OCI-LY1 (cell line): ENCODE data around the gene HBD.
"Not testable (repeated sequence)": the region's sequence is repeated elsewhere in the genome, so short reads cannot be mapped to it uniquely, and the experiment has no call there.

ENCODE experiments used
- H2AFZ ChIP-seq: fragments of 200-600 bp; sonication (generic), shearing (Covaris generic); 2 replicates; pipeline ENCODE4 v1.6.0; 2014; ENCODE audit warnings: antibody characterized with exemption, mild to moderate bottlenecking, low read length
- H3F3A ChIP-seq: fragments of 200-600 bp; sonication (generic), shearing (Covaris generic); 2 replicates; pipeline ENCODE4 v1.6.0; 2014; ENCODE audit warnings: mild to moderate bottlenecking, antibody characterized with exemption, low read length, moderate library complexity; ENCODE audit not compliant: insufficient read depth
- H3K27ac ChIP-seq: fragments of 200-600 bp; sonication (generic); 2 replicates; pipeline ENCODE4 v1.5.1; 2014; ENCODE audit warnings: low read length, mixed run types, mild to moderate bottlenecking, low read depth; ENCODE audit not compliant: poor library complexity, severe bottlenecking
- H3K27me3 ChIP-seq: fragments of 200-600 bp; sonication (generic); 2 replicates; pipeline ENCODE4 v1.6.0; 2014; ENCODE audit warnings: antibody characterized with exemption, mild to moderate bottlenecking, low read length, moderate library complexity; ENCODE audit not compliant: insufficient read depth
- H3K36me3 ChIP-seq: fragments of 200-600 bp; sonication (generic); 2 replicates; pipeline ENCODE4 v1.6.1; 2014; ENCODE audit warnings: mild to moderate bottlenecking, antibody characterized with exemption, low read length, moderate library complexity, mixed read lengths; ENCODE audit not compliant: insufficient read depth
- H3K4me1 ChIP-seq: fragments of 200-600 bp; sonication (generic); 2 replicates; pipeline ENCODE4 v1.5.1; 2014; ENCODE audit warnings: mild to moderate bottlenecking, low read length, moderate library complexity; ENCODE audit not compliant: insufficient read depth, severe bottlenecking
- H3K4me2 ChIP-seq: fragments of 200-600 bp; sonication (generic), shearing (Covaris generic); 2 replicates; pipeline ENCODE4 v1.6.1; 2014; ENCODE audit warnings: low read length
- H3K4me3 ChIP-seq: fragments of 200-600 bp; sonication (generic); 2 replicates; pipeline ENCODE4 v1.5.1; 2014; ENCODE audit warnings: low read length, low read depth, mild to moderate bottlenecking, mixed read lengths; ENCODE audit not compliant: poor library complexity, severe bottlenecking
- H3K79me2 ChIP-seq: fragments of 200-600 bp; shearing (Covaris generic); 2 replicates; pipeline ENCODE4 v1.6.1; 2016; ENCODE audit warnings: mixed run types, low read length, mixed read lengths; ENCODE audit not compliant: insufficient read depth
- H3K9ac ChIP-seq: fragments of 200-600 bp; sonication (generic), shearing (Covaris generic); 2 replicates; pipeline ENCODE4 v1.6.1; 2014; ENCODE audit warnings: mild to moderate bottlenecking, low read length, mixed read lengths
- H3K9me2 ChIP-seq: fragments of 200-600 bp; sonication (generic), shearing (Covaris generic); 2 replicates; pipeline ENCODE4 v1.6.1; 2014; ENCODE audit warnings: low read depth, mild to moderate bottlenecking, low read length, mixed read lengths
- H3K9me3 ChIP-seq: fragments of 200-600 bp; shearing (Covaris generic); 2 replicates; pipeline ENCODE4 v1.6.1; 2014; ENCODE audit warnings: low read length, mixed read lengths
- H4K20me1 ChIP-seq: fragments of 200-600 bp; sonication (generic), shearing (Covaris generic); 2 replicates; pipeline ENCODE4 v1.6.0; 2016; ENCODE audit warnings: mild to moderate bottlenecking, low read length; ENCODE audit not compliant: insufficient read depth
- CTCF ChIP-seq: fragments of 200-600 bp; sonication (generic), shearing (Covaris generic); IDR thresholded peaks from 2 replicates; pipeline ENCODE4 v1.5.1; 2017; ENCODE audit warnings: mild to moderate bottlenecking, antibody characterized with exemption, low read length, moderate library complexity, mixed read lengths
- EZH2 ChIP-seq: fragments of 200-600 bp; sonication (generic), shearing (Covaris generic); IDR thresholded peaks from 2 replicates; pipeline ENCODE4 v1.8.0; 2017; ENCODE audit warnings: borderline replicate concordance, mixed run types, mild to moderate bottlenecking, antibody characterized with exemption, low read length, moderate library complexity, mixed read lengths

The HBD gene

GRCh38 chr11:5250543-5251204, 16.4 kb upstream of the HBD start:
- Histone ChIP-seq H3K79me2 (no peaks in the 10 kb centered on the region), H4K20me1 (no peaks in the 10 kb centered on the region), H3K9ac (no peak overlapping the region), H2AFZ (no peak overlapping the region), H3K4me1 (no peaks in the 10 kb centered on the region), H3K4me2 (no peak overlapping the region), H3K27ac (no peak overlapping the region), H3K9me3 (no peaks in the 10 kb centered on the region), H3K27me3 (no peaks in the 10 kb centered on the region), H3K9me2 (no peaks in the 10 kb centered on the region), H3K4me3 (no peak overlapping the region), H3K36me3 (no peaks in the 10 kb centered on the region), H3F3A (no peaks in the 10 kb centered on the region)
- no peak for TF ChIP-seq CTCF

- H3K4me3 ChIP-seq, H3K4me1 ChIP-seq, H3K9me3 ChIP-seq, H3K9me2 ChIP-seq, H3K4me2 ChIP-seq, H3K9ac ChIP-seq, H3K27me3 ChIP-seq, H4K20me1 ChIP-seq, H3K27ac ChIP-seq, H3F3A ChIP-seq, H2AFZ ChIP-seq, H3K36me3 ChIP-seq, H3K79me2 ChIP-seq: not testable (repeated sequence)
Observed at GRCh38 chr11:5249807-5250396, 15.6 kb upstream of the HBD start, which contains the start of gene HBG1. Gene HBG1, minus strand, starts transcription at chr11:5249857. Its CDS starts 53 bp downstream, at chr11:5249804.

GRCh38 chr11:5248498-5248897, 14.2 kb upstream of the HBD start:
- not testable (repeated sequence) for H3K9ac ChIP-seq, H3K9me2 ChIP-seq, H3K4me1 ChIP-seq, H4K20me1 ChIP-seq, H3K79me2 ChIP-seq, H3K27me3 ChIP-seq, H3K36me3 ChIP-seq, H3K9me3 ChIP-seq, H3K4me2 ChIP-seq, H2AFZ ChIP-seq, H3F3A ChIP-seq, H3K27ac ChIP-seq, H3K4me3 ChIP-seq

- Histone ChIP-seq H3K27ac (no peak overlapping the region), H2AFZ (no peak overlapping the region), H3K4me3 (no peak overlapping the region), H3K36me3 (no peaks in the 10 kb centered on the region), H3K27me3 (no peaks in the 10 kb centered on the region), H3K9me3 (no peaks in the 10 kb centered on the region), H4K20me1 (no peaks in the 10 kb centered on the region), H3K4me1 (no peaks in the 10 kb centered on the region), H3K4me2 (no peak overlapping the region), H3K9ac (no peak overlapping the region), H3K9me2 (no peaks in the 10 kb centered on the region), H3K79me2 (no peaks in the 10 kb centered on the region), H3F3A (no peaks in the 10 kb centered on the region)
- no peak for TF ChIP-seq CTCF
- TF ChIP-seq EZH2: no peak
Observed at GRCh38 chr11:5247472-5248192, 13.3 kb upstream of the HBD start.
